ENCODE data around the gene HLTF.

HLTF gene

DNA sequence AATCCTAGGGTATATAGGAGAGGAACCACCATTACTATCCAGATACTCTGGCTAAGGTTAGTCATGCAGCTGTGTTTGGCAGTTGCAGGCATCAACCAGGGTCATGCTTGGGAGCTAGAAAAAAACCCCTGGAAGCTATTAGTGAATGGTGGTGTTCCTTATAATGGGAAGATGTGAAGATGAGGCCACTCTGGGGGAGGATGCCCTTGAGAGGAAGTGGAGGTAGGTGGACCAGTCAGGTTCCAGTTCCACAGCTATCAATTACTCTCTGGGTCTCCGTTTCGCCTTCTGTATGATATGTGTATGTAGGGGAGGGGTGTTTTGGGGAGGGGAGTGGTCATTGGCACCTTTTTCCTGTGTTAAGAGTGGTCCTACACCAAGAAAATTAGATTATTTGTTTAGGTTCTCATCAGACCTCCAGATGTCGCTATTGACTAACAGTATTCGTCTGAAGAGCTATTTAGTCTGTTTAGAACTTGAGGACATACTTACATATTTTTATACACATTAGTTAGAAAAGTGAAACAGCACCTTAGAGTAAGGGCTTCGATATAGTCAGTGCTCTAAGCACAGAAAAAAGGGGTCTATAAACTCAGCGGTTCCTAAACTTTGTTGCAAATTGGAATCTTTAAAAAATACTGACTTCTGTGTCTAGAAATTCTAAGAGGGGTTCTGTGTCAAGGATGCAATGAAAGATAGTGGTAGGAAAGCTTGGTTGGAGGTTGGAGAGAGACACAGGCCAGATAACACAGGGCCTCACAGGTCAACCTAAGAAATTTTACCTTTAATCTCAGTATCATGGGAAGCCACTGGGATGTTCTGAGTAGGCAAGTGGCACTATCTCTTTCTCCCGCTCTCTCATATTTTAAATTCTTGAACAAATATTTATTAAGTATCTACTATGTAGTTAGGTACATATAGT is 34.0 kb upstream of the HLTF start:
- no peak overlapping the region for H3K4me3 ChIP-seq (IDR thresholded peaks at IDR 0.05; ENCODE audit: insufficient read depth, low read depth, low read length)
- H3K27me3 ChIP-seq (ENCODE audit: insufficient read depth, low read depth), result no peaks in the 10 kb centered on the region
- H3K9ac ChIP-seq, result no peak overlapping the region
- H4K20me1 ChIP-seq (ENCODE audit: insufficient read depth), result no peaks in the 10 kb centered on the region
- peak; percentile 89 for TF ChIP-seq CTCF (conservative IDR thresholded peaks at IDR 0.05; ENCODE audit: low read depth, low read length)
- peak overlapping the region; percentile 21; the same call in 1 of the 2 replicates for H2AFZ ChIP-seq (ENCODE audit: low read depth)
- no peaks in the 10 kb centered on the region for H3K36me3 ChIP-seq (ENCODE audit: insufficient read depth)
- peaks cover 11% of the 10 kb centered on the region for H3K4me1 ChIP-seq (ENCODE audit: low read depth, poor library complexity, severe bottlenecking)
- H3K27ac ChIP-seq, result no peak overlapping the region
- H3K4me2 ChIP-seq, result peak overlapping the region; percentile 30
- H3K79me2 ChIP-seq (ENCODE audit: insufficient read depth, low read depth), result no peaks in the 10 kb centered on the region

DNA sequence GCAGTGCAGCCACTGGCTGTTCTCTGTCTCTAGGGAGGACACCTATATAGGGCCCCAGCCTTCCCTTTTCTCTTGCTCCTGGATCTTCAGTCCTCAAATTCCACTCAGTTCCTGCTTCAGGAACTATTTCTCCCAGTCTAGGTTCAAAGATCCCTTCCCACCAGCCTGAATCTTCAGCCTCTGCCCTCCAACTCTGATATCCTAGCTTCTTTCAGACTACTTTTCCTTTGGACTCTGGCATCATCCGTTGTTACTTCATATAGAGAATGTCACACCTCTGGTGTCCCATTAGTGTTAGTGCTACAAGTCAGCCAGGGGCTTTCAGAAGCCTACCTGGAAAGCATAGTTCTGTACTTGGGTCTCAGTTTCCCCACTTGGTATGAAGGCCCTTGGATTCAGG is 33.1 kb upstream of the HLTF start:
- H2AFZ ChIP-seq (ENCODE audit: low read depth), result no peak overlapping the region
- H3K4me3 ChIP-seq (IDR thresholded peaks at IDR 0.05; ENCODE audit: insufficient read depth, low read depth, low read length), result no peak overlapping the region

DNA sequence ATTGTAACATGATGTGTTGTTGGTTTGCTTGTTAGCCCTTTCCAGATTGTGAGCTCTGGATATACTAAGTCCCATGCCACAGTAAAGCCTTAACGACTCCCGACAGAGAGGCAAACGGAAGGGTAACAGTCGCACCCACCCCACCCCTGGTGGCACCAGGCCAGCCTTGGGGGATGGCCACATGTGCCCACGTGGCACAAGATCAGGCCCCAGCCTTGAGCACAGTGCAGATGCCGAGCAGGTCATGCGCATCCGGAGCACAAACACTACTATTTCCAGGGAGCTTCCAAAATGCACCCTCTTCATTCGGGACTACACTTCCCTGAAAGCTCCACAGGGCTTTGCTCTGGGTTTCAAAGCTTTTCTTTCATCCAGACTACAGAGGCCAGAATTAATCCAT is 32.4 kb upstream of the HLTF start:
- H2AFZ ChIP-seq (ENCODE audit: low read depth), result no peak overlapping the region
- TF ChIP-seq CTCF (conservative IDR thresholded peaks at IDR 0.05; ENCODE audit: low read depth, low read length), result no peak
- no peaks in the 10 kb centered on the region for H3K79me2 ChIP-seq (ENCODE audit: insufficient read depth, low read depth)
- H3K4me2 ChIP-seq, result no peak overlapping the region
- H3K36me3 ChIP-seq (ENCODE audit: insufficient read depth), result no peaks in the 10 kb centered on the region
- peaks cover 15% of the 10 kb centered on the region for H3K4me1 ChIP-seq (ENCODE audit: low read depth, poor library complexity, severe bottlenecking)
- H3K9ac ChIP-seq, result no peak overlapping the region
- H3K27ac ChIP-seq, result no peak overlapping the region
- no peaks in the 10 kb centered on the region for H4K20me1 ChIP-seq (ENCODE audit: insufficient read depth)
- H3K27me3 ChIP-seq (ENCODE audit: insufficient read depth, low read depth), result no peaks in the 10 kb centered on the region
- H3K4me3 ChIP-seq (IDR thresholded peaks at IDR 0.05; ENCODE audit: insufficient read depth, low read depth, low read length), result no peak overlapping the region

More for the DNA sequence above, 33.1 kb upstream of the HLTF start:
- peaks cover 15% of the 10 kb centered on the region for H3K4me1 ChIP-seq (ENCODE audit: low read depth, poor library complexity, severe bottlenecking)
- H3K27me3 ChIP-seq (ENCODE audit: insufficient read depth, low read depth), result no peaks in the 10 kb centered on the region
- no peaks in the 10 kb centered on the region for H4K20me1 ChIP-seq (ENCODE audit: insufficient read depth)
- no peak overlapping the region for H3K4me2 ChIP-seq
- H3K27ac ChIP-seq, result no peak overlapping the region
- H3K79me2 ChIP-seq (ENCODE audit: insufficient read depth, low read depth), result no peaks in the 10 kb centered on the region
- no peak overlapping the region for H3K9ac ChIP-seq
- H3K36me3 ChIP-seq (ENCODE audit: insufficient read depth), result no peaks in the 10 kb centered on the region
- TF ChIP-seq CTCF (conservative IDR thresholded peaks at IDR 0.05; ENCODE audit: low read depth, low read length), result no peak

GRCh38 chr3:149115114-149115513 is 28.8 kb upstream of the HLTF start:
- no peak for TF ChIP-seq CTCF (conservative IDR thresholded peaks at IDR 0.05; ENCODE audit: low read depth, low read length)
- no peaks in the 10 kb centered on the region for H3K27me3 ChIP-seq (ENCODE audit: insufficient read depth, low read depth)
- H3K9ac ChIP-seq, result no peak overlapping the region
- no peak overlapping the region for H3K4me3 ChIP-seq (IDR thresholded peaks at IDR 0.05; ENCODE audit: insufficient read depth, low read depth, low read length)
- H4K20me1 ChIP-seq (ENCODE audit: insufficient read depth), result no peaks in the 10 kb centered on the region
- no peak overlapping the region for H3K4me2 ChIP-seq
- H3K27ac ChIP-seq, result no peak overlapping the region
- H3K79me2 ChIP-seq (ENCODE audit: insufficient read depth, low read depth), result no peaks in the 10 kb centered on the region
- no peaks in the 10 kb centered on the region for H3K36me3 ChIP-seq (ENCODE audit: insufficient read depth)
- no peak overlapping the region for H2AFZ ChIP-seq (ENCODE audit: low read depth)
- peaks cover 6% of the 10 kb centered on the region for H3K4me1 ChIP-seq (ENCODE audit: low read depth, poor library complexity, severe bottlenecking)
